ENCODE data around the gene CTXND2.

Gene CTXND2

GRCh38 chr1:150961756-150962155, 74.8 kb downstream of the CTXND2 start:
- DNase-seq, result no peak
- no peak for ATAC-seq
